RPMI8226 (cell line): ENCODE results near the gene ARHGDIA.
"Not testable (repeated sequence)": the region's sequence is repeated elsewhere in the genome, so short reads cannot be mapped to it uniquely, and the experiment has no call there.

ENCODE experiments used
- DNase-seq: peaks from one replicate; pipeline ENCODE4 v3.0.0-alpha.2; 2015

The ARHGDIA gene

GRCh38 chr17:81840826-81841778 lies 30.0 kb downstream of the ARHGDIA start:
- no peak for DNase-seq

DNA sequence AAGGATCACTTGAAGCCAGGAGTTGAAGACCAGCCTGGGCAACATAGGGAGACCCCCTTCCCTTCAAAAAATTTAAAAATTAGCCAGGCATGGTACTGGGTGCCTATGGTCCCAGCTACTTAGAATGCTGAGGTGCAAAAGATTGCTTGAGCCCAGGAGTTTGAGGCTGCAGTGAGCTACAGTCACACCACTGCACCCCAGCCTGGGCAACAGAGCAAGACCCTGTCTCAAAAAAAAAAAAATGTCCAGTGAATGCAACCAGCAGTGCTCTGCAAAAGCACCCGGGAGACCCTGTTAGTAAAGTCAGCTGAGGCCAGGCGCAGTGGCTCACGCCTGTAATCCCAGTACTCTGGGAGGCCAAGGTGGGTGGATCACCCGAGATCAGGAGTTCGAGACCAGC lies 31.1 kb downstream of the ARHGDIA start:
- DNase-seq: not testable (repeated sequence)

DNA sequence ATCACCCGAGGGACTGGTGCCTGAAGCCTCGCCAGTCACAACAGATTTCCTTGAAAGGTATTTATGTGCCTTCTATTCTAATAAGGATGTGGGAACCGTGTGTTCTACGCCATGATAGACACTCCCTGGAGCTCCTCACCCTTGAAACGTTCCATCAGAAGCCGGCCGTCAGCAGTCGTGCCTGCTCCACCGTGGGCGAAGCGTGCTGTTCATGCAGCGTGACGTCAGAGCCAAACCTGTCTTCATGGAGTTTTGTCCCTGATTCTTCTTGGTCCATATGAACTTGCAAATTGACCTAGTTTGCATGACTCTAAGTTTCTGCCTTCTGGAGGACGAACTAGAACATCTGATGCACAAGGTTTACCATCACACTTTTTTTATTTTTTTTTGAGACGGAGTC lies 31.8 kb downstream of the ARHGDIA start:
- DNase-seq: no peak

DNA sequence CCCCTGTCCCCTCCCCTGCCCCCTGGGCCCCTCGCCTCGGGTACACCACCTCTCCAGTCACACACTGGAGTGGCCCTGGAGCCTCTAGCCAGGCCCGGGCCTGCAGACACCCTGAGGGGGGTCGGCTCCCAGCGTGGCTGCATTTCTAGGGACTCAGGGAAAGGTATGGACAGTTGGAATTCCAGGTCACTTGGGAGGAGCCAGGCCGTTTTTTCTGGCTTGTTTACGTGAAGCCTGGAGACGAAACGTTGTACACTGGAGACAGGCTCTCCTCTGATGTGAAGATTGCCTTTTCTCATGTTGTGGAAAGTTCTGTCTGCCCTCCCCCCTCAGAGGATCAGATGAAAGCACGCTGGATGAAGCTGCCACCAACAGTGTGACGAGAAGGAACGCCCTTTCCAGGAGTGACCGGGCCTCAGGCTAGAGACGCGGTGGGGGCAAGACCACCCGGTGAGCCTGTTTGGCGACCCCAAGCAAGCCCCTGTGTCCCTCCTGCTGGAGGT lies 32.3 kb downstream of the ARHGDIA start:
- DNase-seq: no peak

DNA sequence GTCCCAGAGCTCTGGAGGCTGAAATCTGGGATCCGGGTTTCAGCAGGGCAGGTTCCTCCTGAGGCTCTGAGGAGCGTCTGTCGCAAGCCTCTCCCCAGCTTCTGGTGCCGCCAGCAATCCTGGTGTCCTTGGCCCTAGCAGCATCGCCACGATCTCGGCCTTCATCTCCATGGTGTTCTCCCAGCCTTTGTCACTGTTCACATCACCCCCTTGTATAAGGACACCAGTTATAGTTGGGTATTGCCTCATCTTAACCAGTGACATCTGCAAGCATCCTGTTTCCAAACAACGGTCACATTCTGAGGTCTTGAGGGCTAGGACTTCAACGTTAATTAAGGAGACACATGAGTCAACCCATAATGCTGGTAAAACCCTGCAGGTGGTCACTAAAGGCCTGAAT lies 33.5 kb downstream of the ARHGDIA start:
- DNase-seq: no peak

DNA sequence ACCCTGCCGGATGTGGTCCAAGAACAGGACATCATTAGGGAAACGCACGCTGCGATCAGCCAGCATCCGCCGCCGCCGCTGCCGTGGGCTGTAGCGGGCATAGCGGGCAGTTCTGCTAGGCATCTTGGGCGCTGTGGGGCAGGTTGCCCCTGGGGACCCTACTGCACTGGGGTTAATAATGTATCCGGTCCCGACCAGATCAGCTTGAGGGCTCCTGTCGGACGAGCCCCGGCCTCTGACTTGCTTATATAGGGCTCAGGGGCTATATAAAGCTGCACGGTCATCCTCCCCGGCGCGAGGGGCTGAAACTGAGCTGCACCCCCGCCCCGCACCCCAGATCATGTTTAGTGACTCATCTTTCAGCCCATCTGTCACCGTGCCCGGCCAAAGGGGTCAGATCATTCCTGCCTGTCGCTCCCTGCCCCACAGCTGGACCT lies 36.3 kb downstream of the ARHGDIA start, which contains the start of gene PPP1R27:
Gene PPP1R27 (minus strand): TSS at position 220 of the 437 bp plus-strand sequence. CDS start 97 bp downstream, at position 123.
- DNase-seq: no peak

DNA sequence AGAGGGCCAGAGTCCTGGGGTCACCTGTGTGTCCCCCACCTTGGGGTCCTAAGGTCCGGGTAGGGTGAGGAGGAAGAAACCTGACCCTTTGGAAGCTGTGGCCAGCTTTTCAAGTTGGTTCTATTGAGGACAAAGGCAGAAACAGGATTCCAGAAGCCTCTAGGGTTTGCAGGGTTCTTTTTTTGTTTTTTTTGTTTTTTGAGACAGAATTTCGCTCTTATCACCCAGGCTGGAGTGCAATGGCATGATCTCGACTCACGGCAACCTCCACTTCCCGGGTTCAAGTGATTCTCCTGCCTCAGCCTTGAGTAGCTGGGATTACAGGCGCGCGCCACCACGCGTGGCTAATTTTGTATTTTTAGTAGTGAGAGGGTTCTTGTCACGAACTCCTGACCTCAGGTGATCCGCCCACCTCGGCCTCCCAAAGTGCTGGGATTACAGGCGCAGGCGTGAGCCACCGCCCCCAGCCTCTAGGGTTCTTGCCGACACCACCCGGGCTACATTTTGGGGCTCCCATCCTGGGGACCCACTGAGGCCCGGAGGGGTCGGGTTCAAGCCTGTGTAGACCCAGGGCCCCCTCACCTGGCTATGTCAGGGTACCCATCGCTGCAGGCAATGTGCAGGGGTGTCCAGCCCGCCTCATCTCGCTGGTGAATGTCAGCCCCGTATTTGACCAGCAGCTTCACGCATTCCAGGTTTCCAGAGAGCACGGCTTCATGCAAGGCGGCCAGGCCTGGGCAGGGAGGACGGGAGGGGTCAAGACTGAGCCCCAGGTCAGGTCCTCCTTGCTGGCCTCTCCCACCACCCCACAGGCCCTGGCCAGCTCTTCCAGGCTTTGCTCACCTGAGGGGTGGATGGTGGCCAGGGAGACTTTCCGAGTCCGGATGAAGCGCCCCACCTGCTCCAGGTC lies 37.0 kb downstream of the ARHGDIA start:
- no peak for DNase-seq

DNA sequence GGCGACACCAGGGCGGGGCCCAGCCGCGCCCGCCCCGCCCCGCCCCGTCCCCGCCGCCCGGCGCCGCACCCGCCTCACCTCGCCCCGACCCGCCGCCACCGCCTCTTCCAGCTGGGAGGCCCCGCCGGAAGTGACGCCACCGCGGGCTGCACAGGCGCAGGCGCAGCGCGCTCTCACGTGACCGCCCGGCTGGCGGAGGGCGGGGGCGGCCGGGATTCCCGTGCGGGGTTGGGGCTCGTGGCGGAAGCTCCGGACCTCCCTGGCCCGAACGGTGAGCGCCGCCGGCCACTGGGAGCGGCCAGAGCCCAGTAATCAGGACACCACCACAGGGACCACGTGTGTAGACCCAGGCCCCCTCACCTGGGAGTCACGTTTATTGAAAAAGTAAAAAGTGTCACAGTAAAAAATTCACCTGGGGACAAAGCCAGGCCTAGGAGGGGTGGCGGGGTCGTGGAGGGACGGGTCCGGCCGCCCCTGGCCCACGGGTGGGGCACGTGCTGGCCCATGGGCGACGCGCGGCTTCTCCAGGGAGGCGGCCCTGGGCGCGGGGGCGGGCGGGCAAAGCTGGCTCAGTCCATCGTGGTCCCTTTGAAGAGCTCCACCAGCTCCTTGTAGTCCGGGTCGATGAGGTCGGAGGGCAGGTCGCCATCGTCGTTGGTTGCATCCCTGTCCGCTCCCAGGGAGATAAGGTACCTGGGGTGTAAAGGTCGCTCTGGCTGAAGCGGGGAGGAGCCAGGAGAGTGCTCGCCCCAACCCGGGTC lies 37.8 kb downstream of the ARHGDIA start, which contains the start of gene MCRIP1:
Gene MCRIP1 (minus strand): TSS at position 132 of the 761 bp plus-strand sequence. CDS start 8,785 bp downstream, outside the sequence.
- peak; percentile 97 for DNase-seq

DNA sequence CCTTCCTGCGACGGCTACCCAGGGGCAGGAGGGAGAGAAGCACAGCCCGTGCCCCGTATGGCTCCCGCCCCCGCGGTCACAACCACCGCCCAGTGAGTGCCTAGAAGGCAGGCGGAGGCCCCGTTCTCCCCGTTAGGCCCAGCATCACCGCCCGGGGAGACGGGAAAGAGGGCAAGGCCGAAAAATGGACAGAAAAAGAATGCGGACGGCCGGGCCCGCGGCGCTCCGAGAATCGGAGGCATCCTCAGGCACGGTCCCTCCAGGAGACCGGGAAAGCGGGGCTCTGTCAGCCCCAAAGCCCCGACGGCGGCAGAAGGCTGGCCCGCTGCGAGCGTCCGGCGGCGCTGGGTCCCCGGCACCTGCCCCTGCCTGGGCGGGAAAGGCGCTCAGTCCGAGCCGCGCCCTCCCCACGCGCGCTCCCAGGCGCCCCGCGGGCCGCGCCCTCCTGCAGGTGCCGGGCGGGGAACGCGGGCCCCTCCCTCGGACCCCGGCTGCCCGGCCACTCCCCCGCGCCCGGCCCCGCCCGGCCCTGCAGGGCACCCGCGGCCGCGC lies 38.5 kb downstream of the ARHGDIA start:
- no peak for DNase-seq

GRCh38 chr17:81831957-81832607 lies 39.1 kb downstream of the ARHGDIA start:
- peak; percentile 56 for DNase-seq

DNA sequence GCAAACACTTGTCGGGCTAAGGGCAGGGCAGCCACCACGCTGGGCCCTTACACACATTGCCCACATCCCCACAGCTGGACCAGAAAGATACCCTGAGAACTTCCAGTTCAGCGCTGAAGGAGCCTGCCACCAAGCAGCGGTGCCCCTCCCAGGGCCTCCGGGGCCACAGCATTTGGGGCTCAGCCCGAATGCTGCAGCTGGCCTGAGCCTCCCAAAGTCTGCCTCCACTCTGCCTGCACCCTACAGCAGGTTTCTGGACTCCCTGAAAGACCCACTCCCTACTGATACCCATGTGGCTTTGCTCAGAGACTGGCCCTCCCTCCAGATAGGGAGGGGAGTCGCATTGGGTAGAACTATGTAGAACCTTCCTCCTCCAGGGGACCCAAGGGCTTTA lies 39.6 kb downstream of the ARHGDIA start:
- DNase-seq: no peak

GRCh38 chr17:81829858-81830257 lies 41.3 kb downstream of the ARHGDIA start:
- DNase-seq: no peak

DNA sequence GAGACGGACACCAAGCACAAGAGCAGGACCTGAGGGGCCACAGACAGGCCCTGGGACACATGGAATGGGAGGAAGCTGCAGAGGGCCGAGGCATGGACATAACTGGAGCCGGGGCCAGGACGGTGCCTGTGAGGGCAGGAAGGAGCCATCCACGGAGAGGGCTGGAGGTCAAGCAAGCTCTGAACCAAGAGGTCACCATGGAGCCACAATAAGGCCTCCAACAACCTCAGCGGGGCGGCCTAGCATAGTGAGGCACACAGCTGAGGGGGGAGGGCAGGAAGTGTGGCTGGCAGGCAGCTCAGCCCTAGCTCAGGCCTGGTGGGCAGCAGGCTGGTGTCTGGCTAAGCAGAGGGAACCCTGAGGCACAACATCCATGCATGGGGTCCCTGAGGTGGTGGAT lies 42.5 kb downstream of the ARHGDIA start:
- DNase-seq: no peak

GRCh38 chr17:81825841-81826466 lies 45.2 kb downstream of the ARHGDIA start:
- DNase-seq: no peak

DNA sequence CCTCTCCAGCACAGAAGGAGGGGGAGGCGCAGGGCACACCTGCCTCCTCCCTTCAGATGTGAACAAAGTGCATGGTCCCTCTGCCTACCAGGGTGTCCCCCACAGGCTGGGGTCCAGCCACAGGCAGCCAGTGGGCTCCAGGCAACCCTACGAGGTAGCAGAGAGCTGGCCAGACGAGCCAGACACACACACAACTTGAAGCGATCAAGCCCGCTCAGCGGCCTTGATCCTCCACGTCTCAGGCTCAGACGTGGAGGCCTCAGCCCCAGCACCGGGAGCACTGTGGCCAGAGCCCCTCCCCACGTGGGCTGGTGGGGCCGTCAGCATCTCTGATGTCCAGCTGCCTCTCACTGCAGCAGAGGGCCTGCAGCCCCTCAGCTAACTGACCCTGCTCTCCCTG lies 46.5 kb downstream of the ARHGDIA start:
- no peak for DNase-seq

DNA sequence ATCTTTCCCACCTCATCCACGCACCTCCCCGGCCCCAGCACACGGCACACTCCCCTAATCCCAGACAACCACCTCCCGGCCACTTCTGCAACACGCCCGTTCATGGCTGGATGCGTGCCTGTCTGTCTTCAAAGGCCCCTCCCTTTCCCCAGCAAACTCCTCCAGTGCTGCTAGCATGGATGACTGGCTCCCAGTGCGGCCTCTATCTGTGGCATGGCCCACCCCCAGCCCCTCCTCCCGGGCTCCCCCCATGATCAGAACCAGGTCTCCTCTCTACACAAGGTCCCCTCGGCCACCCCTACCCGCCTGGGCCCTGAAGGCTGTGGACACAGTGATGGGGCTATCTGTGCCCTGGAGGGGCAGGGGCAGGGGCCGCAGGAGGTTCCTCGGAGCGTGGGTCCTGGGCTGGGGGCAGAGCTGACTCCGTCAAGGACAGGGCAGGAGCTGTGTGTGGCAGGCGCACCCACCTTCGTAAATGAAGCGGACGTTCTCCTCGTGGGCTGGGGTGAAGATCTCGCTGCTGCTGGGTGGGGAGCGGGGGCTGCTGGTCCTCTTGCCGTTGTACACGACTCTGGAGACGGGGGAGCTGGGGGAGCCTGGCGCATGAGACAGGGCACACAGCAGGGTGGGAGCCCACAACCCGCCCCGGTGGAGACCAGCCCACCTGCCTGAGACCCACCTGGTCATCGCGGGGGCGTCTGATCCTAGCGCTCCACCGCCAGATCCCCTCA lies 47.2 kb downstream of the ARHGDIA start:
- DNase-seq: no peak

GRCh38 chr17:81822996-81823819 lies 47.9 kb downstream of the ARHGDIA start:
- DNase-seq: no peak

DNA sequence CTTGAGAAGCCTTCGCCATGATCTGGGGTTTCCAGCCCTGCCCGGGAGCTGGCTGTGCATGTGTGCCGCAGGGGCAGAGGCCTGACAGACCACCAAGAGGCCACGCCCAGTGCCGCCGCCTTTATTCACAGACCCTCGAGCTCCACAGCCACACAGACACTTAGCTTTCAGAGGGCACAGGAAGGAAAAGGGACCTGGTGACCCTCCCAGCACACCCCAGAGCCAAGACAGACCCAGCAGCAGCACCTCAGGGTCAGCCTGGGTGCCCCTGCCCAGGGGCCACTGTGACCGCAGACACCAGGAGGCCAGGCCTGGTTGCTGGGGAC lies 48.9 kb downstream of the ARHGDIA start:
- no peak for DNase-seq

DNA sequence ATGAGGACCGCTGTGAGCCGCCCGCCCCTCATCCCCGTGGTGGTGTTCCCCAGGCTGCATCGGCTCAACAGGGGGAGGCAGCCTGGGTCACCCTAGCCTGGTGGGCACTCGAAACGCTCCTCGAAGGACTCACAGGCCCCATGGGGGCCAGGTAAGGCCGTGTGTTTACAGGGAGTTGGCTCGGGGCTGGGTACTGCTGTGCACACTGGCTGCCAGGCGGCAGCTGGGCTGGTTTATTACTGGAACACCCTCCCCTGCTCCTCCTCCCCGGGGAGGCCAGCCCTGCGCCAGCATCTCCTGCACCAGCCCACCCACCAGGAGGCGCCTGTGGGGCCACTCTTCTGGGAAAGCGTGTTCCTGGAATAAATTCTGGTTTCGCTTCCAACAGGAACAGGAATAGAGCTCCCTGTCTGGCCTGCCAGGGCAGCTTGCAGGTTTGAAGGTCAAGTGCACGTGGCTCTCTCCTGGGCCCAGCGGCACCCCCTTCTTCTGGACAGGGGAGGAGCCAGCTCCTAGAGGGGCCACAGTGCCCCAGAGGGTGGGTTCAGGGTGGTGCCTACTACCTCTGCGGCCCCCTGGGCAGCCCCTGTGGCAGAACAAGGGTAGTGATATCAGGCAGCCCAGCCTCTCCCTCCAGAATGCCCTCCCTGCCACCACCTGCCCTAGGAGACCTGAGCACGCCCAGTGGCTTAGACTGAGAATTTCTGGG lies 49.4 kb downstream of the ARHGDIA start:
- DNase-seq: peak; percentile 53
